ENCODE results near the gene TCERG1.

GRCh38 chr5:146475190-146475780 lies 28.2 kb downstream of the TCERG1 start:
- TF ChIP-seq CTCF (IDR thresholded peaks at IDR 0.05) = peak; percentile 36
- TF ChIP-seq POLR2AphosphoS5 (IDR thresholded peaks at IDR 0.05; ENCODE audit: low read depth, low read length) = no peak
- no peak for TF ChIP-seq REST (IDR thresholded peaks at IDR 0.05; ENCODE audit: insufficient read depth in 1 of 2, low read depth in 2 of 2, low read length in 1 of 2)
- TF ChIP-seq SIN3A (IDR thresholded peaks at IDR 0.05; ENCODE audit: borderline replicate concordance, insufficient read depth, low read depth, low read length) = no peak
- TF ChIP-seq TCF7L2 (IDR thresholded peaks at IDR 0.05; ENCODE audit: low read depth, low read length) = no peak
